Sigmoid colon (tissue), 4 donors: ENCODE data around the gene ELMO1.

Experiments used
- EP300 ChIP-seq, 4 donors: sonication (generic); formaldehyde crosslinking; IDR thresholded peaks; one replicate each; pipeline ENCODE4 v1.6.1; 2017; ENCODE audit warnings: antibody characterized with exemption in 4 of 4
- POLR2AphosphoS5 ChIP-seq, 4 donors: sonication (generic); formaldehyde crosslinking; IDR thresholded peaks; one replicate each; pipeline ENCODE4 v1.6.1; 2017; ENCODE audit warnings: antibody characterized with exemption in 4 of 4
- TF ChIP-seq, protein P1 (sequence below), 4 experiments: fragments of 450-650 bp in 3 of 4; fragments of 200-600 bp in 1 of 4; IDR thresholded peaks; one replicate each; pipeline ENCODE4 v1.5.1; 2016 to 2019; ENCODE audit warnings: antibody characterized with exemption in 4 of 4, mild to moderate bottlenecking in 3 of 4, moderate library complexity in 2 of 4

DNA sequence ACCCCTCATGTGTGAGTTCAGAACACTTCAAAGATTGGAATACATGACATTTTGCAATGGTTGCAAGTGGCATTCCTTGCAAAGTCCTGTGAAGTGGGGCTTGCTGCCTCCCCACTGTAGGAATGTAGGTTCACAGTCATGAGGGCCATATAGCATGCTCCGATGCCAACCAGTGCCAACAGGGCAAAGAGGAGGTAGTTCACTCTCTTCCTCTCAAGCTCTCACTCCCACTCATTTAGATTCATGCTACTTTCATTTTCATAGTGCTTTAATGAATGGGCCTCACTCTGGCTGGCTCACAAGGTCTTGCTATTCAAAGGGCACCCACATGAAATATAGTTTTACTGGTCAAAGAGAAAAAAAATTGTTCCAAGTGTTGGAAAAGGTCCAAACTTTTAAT is 554.5 kb downstream of the ELMO1 start:
- no peak for TF ChIP-seq POLR2AphosphoS5 (IDR thresholded peaks at IDR 0.05)
- TF ChIP-seq EP300 (IDR thresholded peaks at IDR 0.05): no peak
- TF ChIP-seq, protein P1, sequence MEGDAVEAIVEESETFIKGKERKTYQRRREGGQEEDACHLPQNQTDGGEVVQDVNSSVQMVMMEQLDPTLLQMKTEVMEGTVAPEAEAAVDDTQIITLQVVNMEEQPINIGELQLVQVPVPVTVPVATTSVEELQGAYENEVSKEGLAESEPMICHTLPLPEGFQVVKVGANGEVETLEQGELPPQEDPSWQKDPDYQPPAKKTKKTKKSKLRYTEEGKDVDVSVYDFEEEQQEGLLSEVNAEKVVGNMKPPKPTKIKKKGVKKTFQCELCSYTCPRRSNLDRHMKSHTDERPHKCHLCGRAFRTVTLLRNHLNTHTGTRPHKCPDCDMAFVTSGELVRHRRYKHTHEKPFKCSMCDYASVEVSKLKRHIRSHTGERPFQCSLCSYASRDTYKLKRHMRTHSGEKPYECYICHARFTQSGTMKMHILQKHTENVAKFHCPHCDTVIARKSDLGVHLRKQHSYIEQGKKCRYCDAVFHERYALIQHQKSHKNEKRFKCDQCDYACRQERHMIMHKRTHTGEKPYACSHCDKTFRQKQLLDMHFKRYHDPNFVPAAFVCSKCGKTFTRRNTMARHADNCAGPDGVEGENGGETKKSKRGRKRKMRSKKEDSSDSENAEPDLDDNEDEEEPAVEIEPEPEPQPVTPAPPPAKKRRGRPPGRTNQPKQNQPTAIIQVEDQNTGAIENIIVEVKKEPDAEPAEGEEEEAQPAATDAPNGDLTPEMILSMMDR (IDR thresholded peaks at IDR 0.05): no peak
